AG09319 (cell line): Measurements from ENCODE around the gene FBXO17.

Experiments used
- DNase-seq: peaks from one replicate; pipeline ENCODE4 v3.0.0-alpha.2; 2010; ENCODE audit warnings: low read depth; ENCODE audit errors: extremely low read depth
- CTCF ChIP-seq: IDR thresholded peaks from 2 replicates; pipeline ENCODE4 v1.5.1; 2011; ENCODE audit warnings: low read depth, mild to moderate bottlenecking, inconsistent platforms, low read length, moderate library complexity

FBXO17 gene

DNA sequence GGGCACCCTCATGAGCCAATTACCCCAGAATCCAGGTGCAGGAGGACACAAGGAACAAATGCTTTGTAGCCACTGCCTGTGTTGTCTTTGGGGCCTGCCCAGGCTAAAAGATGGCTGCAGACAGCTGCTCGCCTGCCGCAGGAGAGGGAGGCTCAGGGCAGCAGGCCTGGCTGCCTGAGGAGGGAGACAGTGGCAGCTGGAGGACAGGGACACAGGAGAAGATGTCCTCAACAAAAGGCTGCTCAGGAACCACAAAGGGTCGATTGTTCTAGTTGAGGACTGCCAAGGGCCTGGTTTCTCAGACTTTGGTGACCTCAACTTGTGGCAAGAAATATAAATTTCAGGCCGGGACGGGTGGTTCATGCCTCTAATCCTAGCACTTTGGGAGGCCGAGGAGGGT is 83.8 kb downstream of the FBXO17 start:
- no peak for DNase-seq

More for the DNA sequence above, 83.8 kb downstream of the FBXO17 start:
- TF ChIP-seq CTCF: no peak
